ENCODE results near the gene USP1.
A peak's percentile ranks its signal among the peaks of the same experiment; 100 is the strongest.

USP1 gene

GRCh38 chr1:62425041-62425440, 11.8 kb upstream of the USP1 start:
- no peak for DNase-seq (ENCODE audit: low read depth in 2 of 3, low spot score in 1 of 3)

GRCh38 chr1:62426237-62426636, 10.6 kb upstream of the USP1 start:
- no peak for DNase-seq (ENCODE audit: low read depth in 2 of 3, low spot score in 1 of 3)

GRCh38 chr1:62426794-62427193, 10.1 kb upstream of the USP1 start:
- DNase-seq (ENCODE audit: low read depth in 2 of 3, low spot score in 1 of 3) = no peak

GRCh38 chr1:62428351-62428750, 8.5 kb upstream of the USP1 start:
- DNase-seq (ENCODE audit: low read depth in 2 of 3, low spot score in 1 of 3) = no peak

- DNase-seq (ENCODE audit: low read depth in 2 of 3, low spot score in 1 of 3) = no peak
These were observed 7.3 kb upstream of the USP1 start for GRCh38 chr1:62429581-62429980.

- DNase-seq (ENCODE audit: low read depth in 2 of 3, low spot score in 1 of 3) = no peak
These were observed 2.8 kb upstream of the USP1 start for GRCh38 chr1:62433861-62434617.

GRCh38 chr1:62434618-62435001, 2.2 kb upstream of the USP1 start:
- no peak for DNase-seq (ENCODE audit: low read depth in 2 of 3, low spot score in 1 of 3)

GRCh38 chr1:62435231-62436038, 1.4 kb upstream of the USP1 start:
- peak in 2 of 3 donors; percentile 8 to 22 for DNase-seq (ENCODE audit: low read depth in 2 of 3, low spot score in 1 of 3)

GRCh38 chr1:62436039-62436465, 797 bp upstream of the USP1 start:
- DNase-seq (ENCODE audit: low read depth in 2 of 3, low spot score in 1 of 3) = peak in 1 of 3 donors; percentile 91

GRCh38 chr1:62437273-62437940, 558 bp downstream of the USP1 start:
- peak in 2 of 3 donors; percentile 12 to 16 for DNase-seq (ENCODE audit: low read depth in 2 of 3, low spot score in 1 of 3)

GRCh38 chr1:62438163-62438562, 1.3 kb downstream of the USP1 start:
- DNase-seq (ENCODE audit: low read depth in 2 of 3, low spot score in 1 of 3) = no peak

GRCh38 chr1:62439652-62440371, 3.0 kb downstream of the USP1 start:
- no peak for DNase-seq (ENCODE audit: low read depth in 2 of 3, low spot score in 1 of 3)

GRCh38 chr1:62444701-62445100, 7.9 kb downstream of the USP1 start:
- no peak for DNase-seq (ENCODE audit: low read depth in 2 of 3, low spot score in 1 of 3)

GRCh38 chr1:62448221-62448933, 11.5 kb downstream of the USP1 start:
- DNase-seq (ENCODE audit: low read depth in 2 of 3, low spot score in 1 of 3) = no peak

- no peak for DNase-seq (ENCODE audit: low read depth in 2 of 3, low spot score in 1 of 3)
These were observed 13.5 kb downstream of the USP1 start for GRCh38 chr1:62450301-62450700.

- no peak for DNase-seq (ENCODE audit: low read depth in 2 of 3, low spot score in 1 of 3)
These were observed 16.1 kb downstream of the USP1 start for GRCh38 chr1:62452951-62453350.

GRCh38 chr1:62457955-62458354, 21.1 kb downstream of the USP1 start:
- DNase-seq (ENCODE audit: low read depth in 2 of 3, low spot score in 1 of 3) = no peak

- DNase-seq (ENCODE audit: low read depth in 2 of 3, low spot score in 1 of 3) = no peak
These were observed 25.5 kb downstream of the USP1 start for GRCh38 chr1:62462370-62462769.

- DNase-seq (ENCODE audit: low read depth in 2 of 3, low spot score in 1 of 3) = no peak
These were observed 30.2 kb downstream of the USP1 start for GRCh38 chr1:62467092-62467491.

- DNase-seq (ENCODE audit: low read depth in 2 of 3, low spot score in 1 of 3) = no peak
These were observed 39.8 kb downstream of the USP1 start for GRCh38 chr1:62476525-62477219.

Measured in stimulated activated CD4-positive, alpha-beta T cell treated with anti-CD3 and anti-CD28 coated beads, Interleukin-12 subunit alpha, Interleukin-12 subunit beta, amount 100 ng/mL, for 48 hours (primary cell).